Measurements from ENCODE around the gene NFIA.

- TF ChIP-seq POLR2A (IDR thresholded peaks at IDR 0.05; ENCODE audit: low read depth, low read length) (no peak), POLR2AphosphoS5 (IDR thresholded peaks at IDR 0.05; ENCODE audit: low read depth, low read length) (no peak)
Measured at GRCh38 chr1:61071205-61072130, 10.9 kb upstream of the NFIA start.

Data from GM12892 (cell line).